ENCODE measurements around the gene HSH2D. TPM values are rescaled to one million over a fixed set of nuclear protein-coding genes. Genes with fewer than 3 reads are reported as not detected.

Gene HSH2D
- total RNA-seq, 1 donor from 2014 or later = not detected

GRCh38 chr19:16188521-16188920 is 45.0 kb downstream of the HSH2D start:
- H3K4me1 Mint-ChIP-seq (ENCODE audit: low read depth, unreplicated experiment) = peaks cover 4% of the 10 kb centered on the region
- H3K9ac ChIP-seq (ENCODE audit: low read length) = no peak overlapping the region
- no peak overlapping the region for H3K4me2 ChIP-seq (ENCODE audit: low read length)
- peaks cover 35% of the 10 kb centered on the region for H3K79me2 ChIP-seq (ENCODE audit: insufficient read depth, low read length)
- H3K27ac ChIP-seq (ENCODE audit: low read depth, low read length) = no peak overlapping the region
- no peak overlapping the region for H3K4me3 ChIP-seq (ENCODE audit: insufficient read depth, low read depth, low read length)
- H3K27ac Mint-ChIP-seq (ENCODE audit: unreplicated experiment) = no peak overlapping the region
- H2AFZ ChIP-seq (ENCODE audit: low read depth, low read length) = no peak overlapping the region
- peaks cover 12% of the 10 kb centered on the region for H3K4me1 ChIP-seq (ENCODE audit: insufficient read depth, low read length)
- DNase-seq (ENCODE audit: low read depth) = no peak
- no peaks in the 10 kb centered on the region for H3K9me3 ChIP-seq (ENCODE audit: insufficient read depth, low read depth, low read length)
- FAIRE-seq = no peak
- H3K27me3 Mint-ChIP-seq (ENCODE audit: low read depth, unreplicated experiment) = no peaks in the 10 kb centered on the region
- no peaks in the 10 kb centered on the region for H3K27me3 ChIP-seq (ENCODE audit: insufficient read depth, low read length)
- H4K20me1 ChIP-seq (ENCODE audit: insufficient read depth, low read length) = peaks cover 32% of the 10 kb centered on the region
- H3K4me3 Mint-ChIP-seq (ENCODE audit: unreplicated experiment) = peak overlapping the region; percentile 71
- H3K36me3 ChIP-seq (ENCODE audit: insufficient read depth, low read length) = peaks cover 30% of the 10 kb centered on the region
- H3K9me3 Mint-ChIP-seq (ENCODE audit: unreplicated experiment) = no peaks in the 10 kb centered on the region
- TF ChIP-seq CTCF (IDR thresholded peaks at IDR 0.05; ENCODE audit: insufficient read depth, low read depth, low read length) = no peak
- TF ChIP-seq EZH2 (IDR thresholded peaks at IDR 0.05; ENCODE audit: insufficient read depth, low read length) = no peak
- H3K36me3 Mint-ChIP-seq (ENCODE audit: low read depth, unreplicated experiment) = peaks cover 14% of the 10 kb centered on the region

GRCh38 chr19:16190198-16190597 is 46.7 kb downstream of the HSH2D start:
- Histone ChIP-seq H3K79me2 (ENCODE audit: insufficient read depth, low read length) (peaks cover 35% of the 10 kb centered on the region), H3K4me2 (ENCODE audit: low read length) (no peak overlapping the region), H3K27ac (ENCODE audit: low read depth, low read length) (no peak overlapping the region), H4K20me1 (ENCODE audit: insufficient read depth, low read length) (peaks cover 32% of the 10 kb centered on the region), H3K4me3 (ENCODE audit: insufficient read depth, low read depth, low read length) (no peak overlapping the region), H3K4me1 (ENCODE audit: insufficient read depth, low read length) (peaks cover 9% of the 10 kb centered on the region), H3K9ac (ENCODE audit: low read length) (no peak overlapping the region), H2AFZ (ENCODE audit: low read depth, low read length) (no peak overlapping the region), H3K36me3 (ENCODE audit: insufficient read depth, low read length) (peaks cover 30% of the 10 kb centered on the region), H3K9me3 (ENCODE audit: insufficient read depth, low read depth, low read length) (no peaks in the 10 kb centered on the region), H3K27me3 (ENCODE audit: insufficient read depth, low read length) (no peaks in the 10 kb centered on the region)
- DNase-seq (ENCODE audit: low read depth) = no peak
- FAIRE-seq = no peak
- H3K27ac Mint-ChIP-seq (ENCODE audit: unreplicated experiment) = no peak overlapping the region
- H3K9me3 Mint-ChIP-seq (ENCODE audit: unreplicated experiment) = no peaks in the 10 kb centered on the region
- peaks cover 12% of the 10 kb centered on the region for H3K36me3 Mint-ChIP-seq (ENCODE audit: low read depth, unreplicated experiment)
- H3K27me3 Mint-ChIP-seq (ENCODE audit: low read depth, unreplicated experiment) = no peaks in the 10 kb centered on the region
- TF ChIP-seq EZH2 (IDR thresholded peaks at IDR 0.05; ENCODE audit: insufficient read depth, low read length) = no peak
- no peak for TF ChIP-seq CTCF (IDR thresholded peaks at IDR 0.05; ENCODE audit: insufficient read depth, low read depth, low read length)
- peaks cover 4% of the 10 kb centered on the region for H3K4me1 Mint-ChIP-seq (ENCODE audit: low read depth, unreplicated experiment)
- no peak overlapping the region for H3K4me3 Mint-ChIP-seq (ENCODE audit: unreplicated experiment)

GRCh38 chr19:16190736-16191135 is 47.3 kb downstream of the HSH2D start:
- H3K36me3 ChIP-seq (ENCODE audit: insufficient read depth, low read length) = peaks cover 30% of the 10 kb centered on the region
- peaks cover 29% of the 10 kb centered on the region for H3K79me2 ChIP-seq (ENCODE audit: insufficient read depth, low read length)
- FAIRE-seq (no peak), DNase-seq (ENCODE audit: low read depth) (no peak)
- H3K4me2 ChIP-seq (ENCODE audit: low read length) = no peak overlapping the region
- TF ChIP-seq EZH2 (IDR thresholded peaks at IDR 0.05; ENCODE audit: insufficient read depth, low read length) = no peak
- no peak for TF ChIP-seq CTCF (IDR thresholded peaks at IDR 0.05; ENCODE audit: insufficient read depth, low read depth, low read length)
- no peaks in the 10 kb centered on the region for H3K27me3 ChIP-seq (ENCODE audit: insufficient read depth, low read length)
- Mint-ChIP-seq H3K27ac (ENCODE audit: unreplicated experiment) (no peak overlapping the region), H3K4me1 (ENCODE audit: low read depth, unreplicated experiment) (peaks cover 4% of the 10 kb centered on the region), H3K4me3 (ENCODE audit: unreplicated experiment) (no peak overlapping the region), H3K36me3 (ENCODE audit: low read depth, unreplicated experiment) (peaks cover 12% of the 10 kb centered on the region), H3K27me3 (ENCODE audit: low read depth, unreplicated experiment) (no peaks in the 10 kb centered on the region), H3K9me3 (ENCODE audit: unreplicated experiment) (no peaks in the 10 kb centered on the region)
- H2AFZ ChIP-seq (ENCODE audit: low read depth, low read length) = no peak overlapping the region
- H4K20me1 ChIP-seq (ENCODE audit: insufficient read depth, low read length) = peaks cover 32% of the 10 kb centered on the region
- peaks cover 9% of the 10 kb centered on the region for H3K4me1 ChIP-seq (ENCODE audit: insufficient read depth, low read length)
- no peak overlapping the region for H3K27ac ChIP-seq (ENCODE audit: low read depth, low read length)
- H3K4me3 ChIP-seq (ENCODE audit: insufficient read depth, low read depth, low read length) = no peak overlapping the region
- no peak overlapping the region for H3K9ac ChIP-seq (ENCODE audit: low read length)
- H3K9me3 ChIP-seq (ENCODE audit: insufficient read depth, low read depth, low read length) = no peaks in the 10 kb centered on the region

Measured in astrocyte (in vitro differentiated cells and primary cell).